Lower lobe of right lung (tissue), 2 donors: ENCODE measurements around the gene SEC24C. TPM values are rescaled to one million over a fixed set of nuclear protein-coding genes. Genes with fewer than 3 reads are reported as not detected.
A peak's percentile ranks its signal among the peaks of the same experiment; 100 is the strongest.
"Not testable (repeated sequence)": the region's sequence is repeated elsewhere in the genome, so short reads cannot be mapped to it uniquely, and the experiment has no call there.

ENCODE experiments used
- ATAC-seq, 2 donors: fragments of 200-7000 bp; cut with Tn5 transposase; one replicate each; pipeline ENCODE4 v1.9.1; 2020 to 2022; ENCODE audit warnings: mild to moderate bottlenecking in 2 of 2, moderate library complexity in 2 of 2
- DNase-seq: peaks from one replicate; pipeline ENCODE4 v3.0.0-alpha.2; 2020
- H3K27ac ChIP-seq: fragments of 200-600 bp; one replicate; pipeline ENCODE4 v1.8.0; 2022
- H3K27me3 ChIP-seq: fragments of 200-600 bp; one replicate; pipeline ENCODE4 v1.8.0; 2022; ENCODE audit warnings: low read depth
- H3K36me3 ChIP-seq: fragments of 200-600 bp; one replicate; pipeline ENCODE4 v1.8.0; 2022; ENCODE audit warnings: mild to moderate bottlenecking
- H3K4me1 ChIP-seq: fragments of 200-600 bp; one replicate; pipeline ENCODE4 v1.8.0; 2022
- H3K4me3 ChIP-seq: fragments of 200-600 bp; one replicate; pipeline ENCODE4 v1.8.0; 2022; ENCODE audit warnings: mild to moderate bottlenecking
- H3K9me3 ChIP-seq: fragments of 200-600 bp; one replicate; pipeline ENCODE4 v1.8.0; 2022
- intact Hi-C: fragments of 100-400 bp; cut with DNase I; formaldehyde crosslinking; loops from one replicate; pipeline ENCODE4 v1.11.0; 2022
- long read RNA-seq: library from polyadenylated mRNA; unstranded; transcript quantifications from one replicate; pipeline ENCODE4 v2.0.0, GENCODE V29; 2021
- total RNA-seq: library from RNA; stranded (reverse); fragmentation: NEBNext Ultra II Directional; extraction: Animal tissue kit (Norgen Biotek cat#: 25700); gene quantifications from one replicate; pipeline ENCODE4 v1.2.1, GENCODE V29; 2021
- TF ChIP-seq, protein P1 (sequence below): fragments of 200-600 bp; IDR thresholded peaks from one replicate; pipeline ENCODE4 v1.8.0; 2022; ENCODE audit warnings: antibody characterized with exemption, mild to moderate bottlenecking
- donor health status: DM: no; HTN: yes; CAD: no; lungs with severe emphysema.

Gene SEC24C, protein sequence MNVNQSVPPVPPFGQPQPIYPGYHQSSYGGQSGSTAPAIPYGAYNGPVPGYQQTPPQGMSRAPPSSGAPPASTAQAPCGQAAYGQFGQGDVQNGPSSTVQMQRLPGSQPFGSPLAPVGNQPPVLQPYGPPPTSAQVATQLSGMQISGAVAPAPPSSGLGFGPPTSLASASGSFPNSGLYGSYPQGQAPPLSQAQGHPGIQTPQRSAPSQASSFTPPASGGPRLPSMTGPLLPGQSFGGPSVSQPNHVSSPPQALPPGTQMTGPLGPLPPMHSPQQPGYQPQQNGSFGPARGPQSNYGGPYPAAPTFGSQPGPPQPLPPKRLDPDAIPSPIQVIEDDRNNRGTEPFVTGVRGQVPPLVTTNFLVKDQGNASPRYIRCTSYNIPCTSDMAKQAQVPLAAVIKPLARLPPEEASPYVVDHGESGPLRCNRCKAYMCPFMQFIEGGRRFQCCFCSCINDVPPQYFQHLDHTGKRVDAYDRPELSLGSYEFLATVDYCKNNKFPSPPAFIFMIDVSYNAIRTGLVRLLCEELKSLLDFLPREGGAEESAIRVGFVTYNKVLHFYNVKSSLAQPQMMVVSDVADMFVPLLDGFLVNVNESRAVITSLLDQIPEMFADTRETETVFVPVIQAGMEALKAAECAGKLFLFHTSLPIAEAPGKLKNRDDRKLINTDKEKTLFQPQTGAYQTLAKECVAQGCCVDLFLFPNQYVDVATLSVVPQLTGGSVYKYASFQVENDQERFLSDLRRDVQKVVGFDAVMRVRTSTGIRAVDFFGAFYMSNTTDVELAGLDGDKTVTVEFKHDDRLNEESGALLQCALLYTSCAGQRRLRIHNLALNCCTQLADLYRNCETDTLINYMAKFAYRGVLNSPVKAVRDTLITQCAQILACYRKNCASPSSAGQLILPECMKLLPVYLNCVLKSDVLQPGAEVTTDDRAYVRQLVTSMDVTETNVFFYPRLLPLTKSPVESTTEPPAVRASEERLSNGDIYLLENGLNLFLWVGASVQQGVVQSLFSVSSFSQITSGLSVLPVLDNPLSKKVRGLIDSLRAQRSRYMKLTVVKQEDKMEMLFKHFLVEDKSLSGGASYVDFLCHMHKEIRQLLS
- total RNA-seq, result 71.4 TPM
- long read RNA-seq, full-length matches to known transcripts, result 21 of 176 reads
- long read RNA-seq, partial matches to known transcripts, result 139 of 176 reads
- long read RNA-seq, other reads (novel, unspliced or antisense), result 16 of 176 reads

DNA sequence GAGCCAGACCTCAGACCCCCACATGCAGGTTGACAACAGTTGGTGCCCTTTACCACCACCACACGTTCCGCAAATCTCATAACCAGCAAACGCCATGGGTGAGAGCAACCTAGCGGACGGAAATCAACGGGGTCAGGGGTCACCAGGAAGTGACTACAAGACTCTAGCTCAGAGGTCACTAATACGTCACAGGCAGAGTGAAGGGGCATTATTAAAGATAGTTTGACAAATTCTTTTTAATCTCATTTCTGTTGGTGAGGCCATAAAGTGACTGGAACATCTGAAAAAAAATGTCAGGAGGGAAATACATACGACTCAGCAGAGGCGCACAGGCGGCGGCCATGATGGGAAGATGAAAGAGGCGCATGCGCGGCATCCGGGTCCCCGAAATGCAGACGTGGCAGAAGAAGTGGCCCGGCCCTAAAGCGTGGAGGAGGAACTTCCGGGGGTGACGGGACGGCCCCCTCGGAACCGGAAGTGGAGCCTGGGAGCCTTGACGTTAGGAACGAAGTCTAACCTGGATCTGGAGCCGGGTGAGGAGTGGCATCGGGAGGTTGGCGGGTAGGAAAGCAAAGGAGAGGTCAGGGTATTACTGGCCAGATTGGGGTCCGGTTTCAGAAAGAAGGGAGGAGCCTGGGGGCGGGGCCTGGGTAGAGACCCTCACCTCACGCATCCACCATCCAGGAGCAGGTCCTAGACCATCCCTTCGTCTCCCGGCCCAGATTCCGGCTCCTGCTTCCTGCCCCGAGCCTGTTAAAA is at the start of gene SEC24C:
TSS of gene SEC24C (plus strand) at position 468 of the 759 bp plus-strand sequence. CDS start 2,461 bp downstream, outside the sequence.
- TF ChIP-seq, protein P1, sequence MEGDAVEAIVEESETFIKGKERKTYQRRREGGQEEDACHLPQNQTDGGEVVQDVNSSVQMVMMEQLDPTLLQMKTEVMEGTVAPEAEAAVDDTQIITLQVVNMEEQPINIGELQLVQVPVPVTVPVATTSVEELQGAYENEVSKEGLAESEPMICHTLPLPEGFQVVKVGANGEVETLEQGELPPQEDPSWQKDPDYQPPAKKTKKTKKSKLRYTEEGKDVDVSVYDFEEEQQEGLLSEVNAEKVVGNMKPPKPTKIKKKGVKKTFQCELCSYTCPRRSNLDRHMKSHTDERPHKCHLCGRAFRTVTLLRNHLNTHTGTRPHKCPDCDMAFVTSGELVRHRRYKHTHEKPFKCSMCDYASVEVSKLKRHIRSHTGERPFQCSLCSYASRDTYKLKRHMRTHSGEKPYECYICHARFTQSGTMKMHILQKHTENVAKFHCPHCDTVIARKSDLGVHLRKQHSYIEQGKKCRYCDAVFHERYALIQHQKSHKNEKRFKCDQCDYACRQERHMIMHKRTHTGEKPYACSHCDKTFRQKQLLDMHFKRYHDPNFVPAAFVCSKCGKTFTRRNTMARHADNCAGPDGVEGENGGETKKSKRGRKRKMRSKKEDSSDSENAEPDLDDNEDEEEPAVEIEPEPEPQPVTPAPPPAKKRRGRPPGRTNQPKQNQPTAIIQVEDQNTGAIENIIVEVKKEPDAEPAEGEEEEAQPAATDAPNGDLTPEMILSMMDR, result no peak
- ATAC-seq (peak; percentile 96 to 99), DNase-seq (peak; percentile 97)
- Histone ChIP-seq H3K27me3 (no peaks in the 10 kb centered on the region), H3K4me3 (peak within 1 kb of the TSS; percentile 77), H3K27ac (peak within 1 kb of the TSS; percentile 95), H3K4me1 (peaks cover 46% of the 10 kb centered on the region), H3K36me3 (peaks cover 43% of the 10 kb centered on the region), H3K9me3 (no peaks in the 10 kb centered on the region)
- intact Hi-C loops, result no loop called here

DNA sequence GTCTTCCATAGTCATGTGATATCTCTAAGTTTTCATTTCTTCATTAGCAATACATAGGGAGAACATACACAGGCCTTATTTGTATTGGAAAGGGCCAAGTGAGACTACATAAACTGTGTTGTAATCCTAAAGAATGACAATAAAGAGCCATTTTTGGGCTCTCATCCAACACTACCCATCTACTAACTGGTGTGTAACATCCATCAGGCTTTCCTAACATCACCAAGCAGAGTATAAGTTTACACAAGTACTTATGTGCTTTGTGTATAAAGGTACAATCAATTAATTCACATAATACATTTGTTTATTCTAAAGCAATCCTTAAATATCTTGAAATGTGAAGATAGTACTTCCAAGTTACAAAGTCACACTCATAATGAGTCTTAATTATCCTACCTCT is 48.9 kb upstream of the SEC24C start:
- ATAC-seq, H3K4me3 ChIP-seq, H3K27me3 ChIP-seq, intact Hi-C loops, H3K27ac ChIP-seq, H3K4me1 ChIP-seq, H3K9me3 ChIP-seq, DNase-seq: not testable (repeated sequence)
- H3K36me3 ChIP-seq, result peaks cover 12% of the 10 kb centered on the region

DNA sequence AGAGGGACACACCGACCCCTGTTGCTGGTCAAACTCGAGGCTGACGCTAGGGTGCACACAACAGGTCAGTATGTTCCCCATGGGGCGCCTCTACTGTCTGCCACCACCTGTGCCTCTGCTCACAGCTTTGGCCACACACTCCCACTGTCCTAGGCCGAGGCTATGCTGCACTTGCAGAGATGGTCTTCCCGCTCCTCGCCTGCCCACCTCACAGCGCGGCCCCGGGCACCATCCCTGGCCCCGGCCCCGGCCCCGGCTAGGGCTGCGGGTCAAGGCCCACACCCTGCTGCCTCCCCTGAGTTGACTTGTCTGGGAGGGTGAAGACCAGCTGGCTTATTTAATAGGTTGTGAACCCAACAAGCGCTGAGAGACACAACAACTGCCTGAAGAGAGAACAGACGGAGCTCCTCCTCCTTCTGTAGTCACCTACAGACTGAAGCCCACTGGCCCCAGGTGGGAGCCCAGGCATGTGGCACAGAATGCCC is 46.5 kb upstream of the SEC24C start, which contains the start of gene AGAP5:
TSS of gene AGAP5 (minus strand) at position 435 of the 485 bp plus-strand sequence. CDS start at position 81, 354 bp downstream.
- H3K27ac ChIP-seq, ATAC-seq, H3K9me3 ChIP-seq, H3K4me3 ChIP-seq, DNase-seq, H3K27me3 ChIP-seq, intact Hi-C loops, H3K4me1 ChIP-seq: not testable (repeated sequence)
- peaks cover 12% of the 10 kb centered on the region for H3K36me3 ChIP-seq

DNA sequence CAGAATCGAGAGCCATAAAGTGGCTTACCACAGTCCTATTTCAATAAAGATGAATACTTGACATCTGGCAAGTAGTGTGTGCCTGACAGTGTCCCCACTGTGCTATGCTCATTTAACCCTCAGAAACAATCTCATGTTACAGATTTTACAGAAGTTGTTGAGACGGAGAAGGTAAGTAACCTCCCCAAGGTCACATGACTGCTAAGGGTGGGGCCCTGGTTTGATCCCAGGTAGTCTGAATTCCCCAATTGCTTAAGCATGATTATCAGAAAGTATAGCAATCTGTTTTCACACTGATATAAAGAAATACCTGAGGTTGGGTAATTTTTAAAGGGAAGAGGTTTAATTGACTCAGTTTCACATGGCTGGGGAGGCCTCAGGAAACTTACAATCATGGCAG is 45.4 kb upstream of the SEC24C start:
- H3K27ac ChIP-seq, H3K9me3 ChIP-seq, DNase-seq, intact Hi-C loops, ATAC-seq, H3K4me3 ChIP-seq, H3K4me1 ChIP-seq, H3K27me3 ChIP-seq, H3K36me3 ChIP-seq: not testable (repeated sequence)

DNA sequence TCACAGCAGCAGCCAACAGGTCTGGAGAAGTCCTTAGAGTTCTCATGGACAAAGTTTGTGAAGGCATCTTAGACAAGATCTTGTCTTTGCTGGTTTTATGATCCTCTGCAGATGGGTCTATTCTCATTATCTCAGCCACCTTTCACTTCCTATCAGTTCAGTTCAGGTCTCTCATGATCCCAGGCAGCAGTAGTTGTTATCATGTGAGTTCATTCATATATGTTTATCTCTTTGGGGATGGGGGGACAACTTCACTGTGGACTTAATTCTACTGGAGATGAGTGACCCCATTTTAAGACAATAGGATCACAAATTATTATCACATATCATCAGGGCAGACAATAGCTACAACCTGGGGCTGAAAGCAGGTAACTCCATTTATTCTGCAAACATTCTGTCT is 40.2 kb upstream of the SEC24C start:
- H3K27me3 ChIP-seq, intact Hi-C loops, H3K4me3 ChIP-seq, H3K4me1 ChIP-seq, ATAC-seq, H3K27ac ChIP-seq, DNase-seq, H3K9me3 ChIP-seq: not testable (repeated sequence)
- peaks cover 11% of the 10 kb centered on the region for H3K36me3 ChIP-seq

DNA sequence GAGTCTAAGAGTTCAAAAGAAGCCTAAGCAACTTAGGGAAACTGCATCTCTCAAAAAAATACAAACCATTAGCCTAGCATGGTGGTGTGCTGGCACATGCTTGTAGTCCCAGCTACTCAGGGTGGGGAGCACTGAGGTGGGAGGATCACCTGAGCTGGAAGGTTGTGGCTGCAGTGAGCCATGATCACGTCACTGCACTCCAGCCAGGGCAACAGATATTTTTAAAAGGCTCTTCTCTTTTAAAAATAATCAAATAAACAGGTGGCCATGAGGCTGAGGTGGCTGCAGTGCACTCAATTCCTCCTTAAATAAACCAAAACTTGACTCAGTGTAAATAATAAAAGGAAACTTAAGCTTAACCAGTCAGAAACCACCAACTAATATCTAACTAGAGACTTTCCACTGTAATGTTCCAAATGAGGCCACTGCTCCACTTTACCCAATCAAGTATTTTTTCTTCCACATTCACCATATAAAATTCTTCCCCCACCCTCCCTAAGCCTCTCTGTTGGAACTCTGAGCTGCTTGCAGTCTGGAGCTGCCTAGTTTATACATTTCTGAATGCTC is 38.6 kb upstream of the SEC24C start:
- H3K27me3 ChIP-seq, H3K4me3 ChIP-seq, ATAC-seq, DNase-seq, H3K9me3 ChIP-seq, H3K4me1 ChIP-seq, intact Hi-C loops, H3K27ac ChIP-seq: not testable (repeated sequence)
- peaks cover 17% of the 10 kb centered on the region for H3K36me3 ChIP-seq

DNA sequence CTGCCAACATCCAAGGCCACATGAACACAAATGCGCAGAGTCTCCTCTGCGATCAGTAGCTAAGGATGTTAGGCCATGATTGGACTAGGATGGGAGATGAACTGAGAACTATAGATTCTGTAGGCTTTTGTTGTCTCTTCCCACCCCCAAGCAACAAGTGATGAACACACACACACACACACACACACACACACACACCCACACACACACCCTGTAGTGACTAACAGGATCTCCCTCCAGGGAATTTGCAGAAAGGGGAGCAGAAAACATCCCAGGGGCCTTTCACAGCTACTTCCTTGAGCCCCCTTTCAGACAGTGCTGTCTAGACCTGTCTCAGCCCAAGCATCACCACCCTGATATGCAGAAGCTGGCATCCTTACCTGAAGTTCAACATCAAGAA is 37.7 kb upstream of the SEC24C start:
- H3K27me3 ChIP-seq, H3K4me1 ChIP-seq, DNase-seq, ATAC-seq, intact Hi-C loops, H3K4me3 ChIP-seq, H3K9me3 ChIP-seq, H3K27ac ChIP-seq: not testable (repeated sequence)
- peaks cover 17% of the 10 kb centered on the region for H3K36me3 ChIP-seq

DNA sequence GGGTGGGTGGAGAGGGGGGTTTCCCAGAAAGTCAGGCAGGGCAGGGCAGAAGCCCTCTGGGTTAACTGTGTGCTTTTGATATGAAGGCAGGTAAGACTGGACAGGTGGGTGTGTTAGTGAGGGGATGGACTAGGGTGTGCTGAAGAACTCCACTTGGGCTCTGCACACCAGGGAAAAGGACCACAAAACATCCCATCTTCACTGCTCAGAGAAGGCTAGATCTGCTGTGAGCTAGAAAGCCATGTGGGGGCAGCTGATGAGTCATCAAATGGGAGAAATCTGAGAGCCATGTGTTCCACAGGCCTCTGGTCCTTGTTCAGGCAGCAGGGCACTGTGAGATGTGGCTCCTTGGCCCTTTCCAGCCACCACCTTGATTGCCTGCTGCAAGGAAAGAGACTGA is 36.5 kb upstream of the SEC24C start:
- not testable (repeated sequence) for ATAC-seq, DNase-seq, H3K4me3 ChIP-seq

DNA sequence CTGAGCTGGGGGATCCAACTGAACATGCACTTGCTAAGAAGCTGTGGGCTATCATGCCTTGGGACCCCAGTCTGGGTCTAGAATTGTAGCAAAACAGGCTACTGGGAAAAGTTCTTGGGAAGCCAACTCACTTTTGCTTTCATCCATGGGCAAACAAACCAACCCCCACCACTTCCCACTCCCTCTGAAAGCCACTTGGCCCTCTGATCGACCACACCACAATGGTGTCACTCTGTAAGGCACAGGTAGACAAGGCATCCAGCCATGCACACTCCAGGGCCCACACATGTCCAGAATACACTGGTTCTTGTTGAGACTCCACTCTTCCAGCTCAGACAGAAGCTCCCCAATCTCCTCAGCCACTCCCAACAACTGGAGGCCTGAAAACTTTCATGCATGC is 36.0 kb upstream of the SEC24C start:
- intact Hi-C loops, result not testable (repeated sequence)

More for the DNA sequence above, 36.5 kb upstream of the SEC24C start:
- H3K27ac ChIP-seq, H3K4me1 ChIP-seq, intact Hi-C loops, H3K27me3 ChIP-seq, H3K9me3 ChIP-seq: not testable (repeated sequence)
- peaks cover 26% of the 10 kb centered on the region for H3K36me3 ChIP-seq

DNA sequence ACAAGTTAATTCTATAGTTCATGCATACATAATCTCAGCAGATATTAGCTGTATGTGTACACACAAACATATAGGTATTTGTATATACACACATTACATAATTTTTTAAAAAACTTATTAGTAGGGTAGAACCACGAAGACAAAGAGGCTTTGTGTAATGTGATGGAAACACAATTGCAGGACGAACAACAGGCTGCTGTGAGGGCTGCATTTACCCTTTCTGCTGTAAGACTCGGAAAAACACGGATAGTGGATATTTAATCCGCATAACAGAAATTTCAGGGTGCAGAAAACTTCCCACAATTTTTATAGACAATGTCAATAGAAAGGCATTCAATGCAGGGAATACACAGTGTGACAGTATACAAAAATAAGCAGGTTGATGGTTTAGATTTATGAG is 32.5 kb upstream of the SEC24C start:
- ATAC-seq, DNase-seq, H3K4me3 ChIP-seq, intact Hi-C loops, H3K27ac ChIP-seq, H3K9me3 ChIP-seq, H3K4me1 ChIP-seq, H3K27me3 ChIP-seq: not testable (repeated sequence)
- peaks cover 38% of the 10 kb centered on the region for H3K36me3 ChIP-seq

More for the DNA sequence above, 36.0 kb upstream of the SEC24C start:
- not testable (repeated sequence) for H3K4me1 ChIP-seq, H3K4me3 ChIP-seq, DNase-seq, H3K27ac ChIP-seq, H3K27me3 ChIP-seq, H3K9me3 ChIP-seq, ATAC-seq
- H3K36me3 ChIP-seq, result peaks cover 31% of the 10 kb centered on the region

DNA sequence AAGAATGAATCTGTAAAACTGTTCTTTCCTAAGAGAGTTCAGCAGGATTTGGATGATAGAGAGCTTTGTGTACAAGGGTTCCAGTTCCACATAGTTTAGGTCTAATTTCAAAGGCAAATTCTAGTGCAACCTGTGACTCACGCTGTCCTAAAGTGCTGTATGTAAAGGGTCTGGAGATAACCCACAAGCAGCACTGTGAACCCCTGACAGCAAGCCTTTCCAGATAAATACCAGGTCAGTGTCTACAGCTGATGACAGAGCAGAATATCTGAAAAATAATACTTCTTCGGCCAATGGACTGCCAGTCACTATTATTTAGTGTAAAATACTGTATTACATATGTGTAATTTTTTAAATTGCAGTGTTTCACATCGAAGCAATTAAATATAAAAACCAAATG is 30.3 kb upstream of the SEC24C start:
- DNase-seq, intact Hi-C loops, H3K4me3 ChIP-seq, H3K27ac ChIP-seq, H3K9me3 ChIP-seq, ATAC-seq, H3K4me1 ChIP-seq, H3K27me3 ChIP-seq: not testable (repeated sequence)
- H3K36me3 ChIP-seq, result peaks cover 60% of the 10 kb centered on the region
